ENCODE data around the gene STAG1.
"Not testable (repeated sequence)": the region's sequence is repeated elsewhere in the genome, so short reads cannot be mapped to it uniquely, and the experiment has no call there.

The STAG1 gene

GRCh38 chr3:136576279-136577009 lies 175.7 kb downstream of the STAG1 start:
- no peak for DNase-seq

GRCh38 chr3:136567599-136568188 lies 184.5 kb downstream of the STAG1 start:
- no peak for DNase-seq

GRCh38 chr3:136564962-136565361 lies 187.2 kb downstream of the STAG1 start:
- DNase-seq, result not testable (repeated sequence)

DNA sequence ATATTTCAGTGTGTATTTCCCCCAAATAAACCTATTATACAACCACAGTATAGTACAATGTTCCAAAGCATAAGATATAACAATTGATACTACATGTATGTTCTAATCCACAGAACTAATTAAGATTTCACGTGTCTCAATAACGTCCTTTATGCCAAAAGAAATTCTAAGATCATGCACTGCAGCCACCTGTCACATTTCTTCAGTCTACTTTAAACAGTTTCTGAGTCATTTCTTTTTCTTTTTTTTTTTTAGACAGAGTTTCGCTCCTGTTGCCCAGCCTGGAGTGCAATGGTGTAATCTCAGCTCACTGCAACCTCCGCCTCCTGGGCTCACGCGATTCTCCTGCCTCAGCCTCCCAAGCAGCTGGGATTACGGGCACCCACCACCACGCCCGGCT lies 190.2 kb downstream of the STAG1 start:
- DNase-seq, result no peak

DNA sequence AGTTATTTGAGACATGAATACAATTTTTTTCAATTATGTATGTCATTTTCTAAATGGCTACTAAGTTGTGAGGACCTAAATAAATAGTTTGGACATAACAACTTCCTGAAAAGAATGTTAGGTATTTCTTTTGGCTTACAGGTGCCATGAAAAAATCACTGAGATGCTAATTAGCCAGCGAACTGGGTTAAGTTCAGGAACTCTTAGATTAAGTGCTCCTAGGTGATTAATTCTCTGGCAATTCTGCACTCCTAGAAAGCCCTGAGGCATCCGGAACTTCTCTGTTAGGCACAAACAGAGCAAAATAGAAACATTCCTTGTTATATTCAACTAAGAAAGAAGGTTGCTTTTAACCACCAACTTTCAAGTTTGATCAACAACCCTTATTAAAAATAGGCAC lies 192.3 kb downstream of the STAG1 start:
- DNase-seq, result no peak

- DNase-seq, result not testable (repeated sequence)
These were observed 202.7 kb downstream of the STAG1 start for GRCh38 chr3:136549461-136549860.

GRCh38 chr3:136547293-136547692 lies 204.9 kb downstream of the STAG1 start:
- DNase-seq, result no peak

GRCh38 chr3:136546720-136547119 lies 205.5 kb downstream of the STAG1 start:
- DNase-seq, result no peak

- DNase-seq, result no peak
These were observed 206.4 kb downstream of the STAG1 start for GRCh38 chr3:136545664-136546268.

- DNase-seq, result no peak
These were observed 207.6 kb downstream of the STAG1 start for GRCh38 chr3:136544532-136544931.

GRCh38 chr3:136543385-136543784 lies 208.8 kb downstream of the STAG1 start:
- DNase-seq, result no peak

- DNase-seq, result no peak
These were observed 216.3 kb downstream of the STAG1 start for GRCh38 chr3:136535906-136536305.

GRCh38 chr3:136532766-136533165 lies 219.4 kb downstream of the STAG1 start:
- DNase-seq, result no peak

DNA sequence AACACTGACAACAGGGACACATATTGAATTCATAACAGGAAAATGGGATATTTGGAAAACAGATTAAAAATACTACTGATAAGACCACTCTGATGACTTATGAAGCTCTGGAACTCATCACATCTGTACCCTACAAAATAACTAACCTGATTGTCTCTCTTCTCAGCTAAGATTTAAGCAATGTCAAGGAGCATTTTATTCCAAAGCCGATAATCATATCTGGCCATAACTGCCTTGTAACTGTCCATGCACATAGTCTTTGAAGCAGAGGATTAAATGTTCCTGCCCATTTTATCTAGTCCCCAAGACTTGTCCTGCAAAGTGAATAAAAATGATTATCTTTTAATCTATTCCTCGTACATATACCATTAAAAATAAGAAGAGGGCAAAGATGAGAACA lies 234.1 kb downstream of the STAG1 start:
- DNase-seq, result no peak

- DNase-seq, result no peak
These were observed 235.5 kb downstream of the STAG1 start for GRCh38 chr3:136516656-136517055.

- no peak for DNase-seq
These were observed 236.1 kb downstream of the STAG1 start for GRCh38 chr3:136516095-136516494.

GRCh38 chr3:136514533-136514932 lies 237.6 kb downstream of the STAG1 start:
- DNase-seq, result not testable (repeated sequence)

GRCh38 chr3:136513367-136513766 lies 238.8 kb downstream of the STAG1 start:
- no peak for DNase-seq

DNA sequence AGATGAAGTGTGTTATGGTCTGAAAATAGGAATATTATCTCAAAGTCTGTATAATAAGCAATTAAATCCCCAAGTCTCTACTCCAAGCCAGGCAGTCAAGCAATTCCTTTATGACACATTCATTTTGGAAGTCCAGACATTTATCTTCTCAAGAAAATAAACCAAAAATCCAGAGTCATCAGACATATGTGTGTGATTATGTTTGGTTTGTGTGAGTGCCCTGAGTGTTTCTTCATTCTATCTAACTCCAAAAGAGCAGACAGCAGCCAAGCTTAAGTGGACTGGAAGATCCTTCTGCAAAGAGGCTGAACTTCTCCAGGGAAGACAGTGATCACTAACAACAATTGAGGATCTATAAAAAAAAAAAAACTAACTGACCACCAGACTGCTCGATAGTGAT lies 239.8 kb downstream of the STAG1 start:
- no peak for DNase-seq

DNA sequence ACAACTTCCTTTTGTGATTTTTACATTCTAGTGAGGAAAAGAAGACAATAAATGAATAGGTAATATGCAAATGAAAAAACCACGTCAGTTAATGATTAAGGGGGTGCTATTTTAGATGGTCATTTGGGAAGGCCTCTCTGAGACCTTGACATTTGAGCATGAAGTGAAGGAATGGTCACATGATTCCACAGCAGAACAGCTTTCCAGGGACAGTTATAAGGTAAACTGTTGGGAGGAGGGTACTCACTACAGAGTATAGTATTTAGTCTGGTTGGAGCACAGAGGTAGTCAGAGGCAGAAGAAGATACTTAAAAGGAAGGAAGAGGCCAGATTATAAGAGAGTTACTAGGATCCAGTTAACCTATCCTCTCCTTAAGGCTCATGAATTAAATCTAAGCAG lies 246.5 kb downstream of the STAG1 start:
- no peak for DNase-seq

DNA sequence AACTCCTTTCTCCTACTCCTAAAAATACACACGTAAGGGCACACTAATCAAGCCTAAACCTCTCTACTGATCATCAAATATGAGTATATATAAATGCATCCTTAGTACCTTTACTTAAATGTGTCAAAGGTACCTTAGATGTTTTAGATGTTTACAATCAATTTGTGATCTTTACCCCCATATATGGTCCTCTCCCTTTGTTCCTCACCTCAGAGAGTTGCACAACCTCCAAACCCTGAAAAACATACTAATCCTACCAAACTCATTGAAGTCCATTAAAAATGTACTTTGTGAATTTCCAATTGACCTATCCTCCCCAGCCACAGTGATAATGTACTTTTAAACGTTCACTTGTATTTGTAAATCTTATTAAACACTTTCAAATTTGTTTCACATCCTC lies 249.1 kb downstream of the STAG1 start:
- no peak for DNase-seq

DNA sequence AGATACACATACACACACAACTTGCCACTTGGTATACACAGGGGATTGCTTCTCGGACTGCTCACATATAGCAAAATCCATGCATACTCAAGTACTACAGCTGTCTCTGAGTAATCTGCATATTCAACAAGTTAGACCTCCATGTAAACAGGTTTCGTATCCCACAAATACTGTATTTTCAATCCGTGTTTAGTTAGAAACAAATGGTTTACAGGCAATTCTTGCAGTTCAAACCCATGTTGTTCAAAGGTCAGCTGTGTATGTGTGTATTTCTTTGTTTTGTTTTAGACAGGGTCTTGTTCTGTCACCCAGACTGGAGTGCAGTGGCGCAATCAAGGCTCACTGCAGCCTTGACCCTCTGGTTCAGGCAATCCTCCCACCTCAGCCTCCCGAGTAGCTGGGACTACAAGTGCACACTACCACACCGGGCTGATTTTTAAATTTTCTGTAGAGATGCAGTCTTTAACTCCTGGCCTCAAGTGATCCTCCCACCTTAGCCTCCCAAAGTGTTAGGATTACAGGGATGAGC lies 253.2 kb downstream of the STAG1 start:
- DNase-seq, result no peak

GRCh38 chr3:136495213-136495612 lies 257.0 kb downstream of the STAG1 start:
- DNase-seq, result no peak

Data from activated gamma-delta T cell (primary cell).